ENCODE measurements around the gene NUB1.

- TF ChIP-seq EZH2 (IDR thresholded peaks at IDR 0.05; ENCODE audit: borderline replicate concordance, low read length) = no peak
- TF ChIP-seq CTCF (conservative IDR thresholded peaks at IDR 0.05 in 1 of 2, IDR thresholded peaks at IDR 0.05 in 1 of 2; ENCODE audit: extremely low read depth in 1 of 2, insufficient read depth in 1 of 2, low read depth in 1 of 2, low read length in 2 of 2) = no peak
These were observed 25.2 kb downstream of the NUB1 start for GRCh38 chr7:151366880-151367222.
